Esophagus (tissue), 2 donors: ENCODE data around the gene ICE2. TPM values are rescaled to one million over a fixed set of nuclear protein-coding genes. Genes with fewer than 3 reads are reported as not detected.

Experiments
- H3K27ac ChIP-seq, 2 donors: one replicate each; pipeline ENCODE4 v1.5.1; 2013; ENCODE audit warnings: low read depth in 2 of 2, mild to moderate bottlenecking in 2 of 2, inconsistent platforms in 1 of 2, low read length in 1 of 2, moderate library complexity in 1 of 2
- H3K27me3 ChIP-seq, 2 donors: one replicate each; pipeline ENCODE4 v1.6.1; 2013; ENCODE audit warnings: low read length in 2 of 2, control low read depth in 1 of 2, mild to moderate bottlenecking in 1 of 2; ENCODE audit not compliant: insufficient read depth in 2 of 2, control insufficient read depth in 1 of 2
- H3K36me3 ChIP-seq, 2 donors: one replicate each; pipeline ENCODE4 v1.6.1; 2013; ENCODE audit warnings: low read length in 1 of 2; ENCODE audit not compliant: control insufficient read depth in 2 of 2, insufficient read depth in 2 of 2
- H3K4me1 ChIP-seq, 2 donors: one replicate each; pipeline ENCODE4 v1.6.1; 2013; ENCODE audit warnings: low read length in 1 of 2; ENCODE audit not compliant: control insufficient read depth in 2 of 2, insufficient read depth in 2 of 2
- H3K4me3 ChIP-seq, 2 donors: one replicate each; pipeline ENCODE4 v1.5.1; 2013; ENCODE audit warnings: low read length in 2 of 2, mild to moderate bottlenecking in 2 of 2, low read depth in 1 of 2, moderate library complexity in 1 of 2
- H3K9me3 ChIP-seq, 2 donors: one replicate each; pipeline ENCODE4 v1.6.1; 2013; ENCODE audit warnings: mild to moderate bottlenecking in 2 of 2, low read depth in 1 of 2, low read length in 1 of 2, moderate library complexity in 1 of 2; ENCODE audit not compliant: control insufficient read depth in 2 of 2, insufficient read depth in 1 of 2
- WGBS, 2 donors: extraction: QIAGEN DNeasy Blood & Tissue Kit; methylation state at CpG; one replicate each; pipeline ENCODE4 v1.1.7; 2013; 5-methylcytosine and 5-hydroxymethylcytosine counted together
- polyA plus RNA-seq, 2 donors: library from polyadenylated mRNA; stranded (reverse); fragments of 200-250 nt; gene quantifications; one replicate each; pipeline ENCODE4 v1.2.3, GENCODE V29; 2013
- donor health status: healthy with polysubstance abuse.
- donor health status: Bipolar disorder and iron deficiency.

ICE2 gene
- polyA plus RNA-seq, 2 donors: 8.9 to 9.0 TPM

GRCh38 chr15:60477916-60478565, 901 bp downstream of the ICE2 start:
- H3K27ac ChIP-seq: peak overlapping the region; percentile 86 to 100
- no peaks in the 10 kb centered on the region for H3K27me3 ChIP-seq
- H3K36me3 ChIP-seq: peaks cover 3 to 4% of the 10 kb centered on the region in 2 donors
- WGBS, 2 donors: 3 to 5% methylated on average over 9 of the region's 9 CpGs
- H3K9me3 ChIP-seq: no peaks in the 10 kb centered on the region
- no peaks in the 10 kb centered on the region for H3K4me1 ChIP-seq
- peak overlapping the region; percentile 90 to 93 for H3K4me3 ChIP-seq

DNA sequence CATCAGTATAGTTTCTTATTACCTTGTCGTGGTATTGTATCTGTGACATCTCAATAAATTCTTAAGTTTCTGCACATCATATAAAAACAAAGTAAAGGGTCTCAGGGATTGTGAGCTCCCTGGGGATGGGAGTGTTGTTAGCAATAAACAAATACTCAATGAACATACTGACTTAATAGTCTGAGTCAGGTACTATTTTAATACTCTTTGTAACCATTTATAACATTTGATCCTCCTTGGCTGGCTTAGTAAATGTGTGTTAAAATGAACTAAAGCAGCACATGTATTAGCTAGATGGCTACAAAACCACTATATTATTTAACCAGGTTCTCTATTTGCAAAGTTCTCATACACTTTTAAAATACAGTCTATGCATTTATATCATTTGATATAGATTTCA, 1.8 kb downstream of the ICE2 start:
- WGBS, 2 donors: 79 to 82% methylated on average over 1 of the region's 1 CpG
- Histone ChIP-seq H3K27ac (no peak overlapping the region), H3K27me3 (no peaks in the 10 kb centered on the region), H3K36me3 (peaks cover 6 to 7% of the 10 kb centered on the region in 2 donors), H3K4me1 (no peaks in the 10 kb centered on the region), H3K4me3 (no peak overlapping the region), H3K9me3 (no peaks in the 10 kb centered on the region)

DNA sequence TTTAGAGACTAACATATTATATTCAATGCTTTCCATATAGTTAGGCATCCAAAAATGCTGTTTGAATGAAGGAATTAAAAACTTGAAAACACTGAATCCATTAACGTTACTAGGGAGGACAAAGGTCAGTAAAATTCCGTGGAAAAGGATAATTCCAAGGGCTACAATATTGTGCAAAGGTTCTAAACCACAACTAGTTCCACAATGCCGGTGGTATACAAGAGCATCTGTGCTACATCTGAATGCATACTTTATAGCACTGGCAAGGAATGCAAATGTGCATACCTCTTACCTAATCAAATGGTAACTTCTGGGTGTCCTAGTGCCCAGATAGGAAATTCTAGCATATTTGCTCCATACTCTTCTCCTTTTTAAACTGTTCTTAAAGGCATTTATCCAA, 2.2 kb downstream of the ICE2 start:
- H3K27ac ChIP-seq: no peak overlapping the region
- H3K4me1 ChIP-seq: no peaks in the 10 kb centered on the region
- WGBS, 2 donors: 40 to 43% methylated on average over 3 of the region's 3 CpGs

GRCh38 chr15:60473135-60473534, 5.8 kb downstream of the ICE2 start:
- H3K27me3 ChIP-seq: no peaks in the 10 kb centered on the region
- H3K9me3 ChIP-seq: no peaks in the 10 kb centered on the region
- no peak overlapping the region for H3K4me3 ChIP-seq
- 98 to 99% methylated on average over 3 of the region's 3 CpGs for WGBS, 2 donors
- peaks cover 7 to 8% of the 10 kb centered on the region in 2 donors for H3K36me3 ChIP-seq
- no peaks in the 10 kb centered on the region for H3K4me1 ChIP-seq
- H3K27ac ChIP-seq: no peak overlapping the region

More for the DNA sequence above, 2.2 kb downstream of the ICE2 start:
- no peaks in the 10 kb centered on the region for H3K9me3 ChIP-seq
- H3K27me3 ChIP-seq: no peaks in the 10 kb centered on the region
- H3K4me3 ChIP-seq: no peak overlapping the region
- peaks cover 6 to 7% of the 10 kb centered on the region in 2 donors for H3K36me3 ChIP-seq

GRCh38 chr15:60471314-60471713, 7.6 kb downstream of the ICE2 start:
- H3K36me3 ChIP-seq: peaks cover 7 to 8% of the 10 kb centered on the region in 2 donors
- 83% methylated on average over 4 of the region's 4 CpGs for WGBS, 2 donors
- H3K9me3 ChIP-seq: no peaks in the 10 kb centered on the region
- H3K4me3 ChIP-seq: no peak overlapping the region
- no peaks in the 10 kb centered on the region for H3K27me3 ChIP-seq
- H3K27ac ChIP-seq: no peak overlapping the region
- H3K4me1 ChIP-seq: no peaks in the 10 kb centered on the region

GRCh38 chr15:60469893-60470641, 8.9 kb downstream of the ICE2 start:
- peaks cover 8 to 9% of the 10 kb centered on the region in 2 donors for H3K36me3 ChIP-seq
- H3K4me1 ChIP-seq: no peaks in the 10 kb centered on the region
- no peaks in the 10 kb centered on the region for H3K27me3 ChIP-seq
- no peaks in the 10 kb centered on the region for H3K9me3 ChIP-seq
- H3K4me3 ChIP-seq: no peak overlapping the region
- no peak overlapping the region for H3K27ac ChIP-seq

GRCh38 chr15:60464836-60465630, 13.9 kb downstream of the ICE2 start:
- Histone ChIP-seq H3K27me3 (no peaks in the 10 kb centered on the region), H3K27ac (no peak overlapping the region), H3K9me3 (no peaks in the 10 kb centered on the region), H3K4me1 (no peaks in the 10 kb centered on the region), H3K4me3 (no peak overlapping the region), H3K36me3 (peaks cover 2% of the 10 kb centered on the region in 2 donors)
- WGBS, 2 donors: 72 to 78% methylated on average over 7 of the region's 7 CpGs

DNA sequence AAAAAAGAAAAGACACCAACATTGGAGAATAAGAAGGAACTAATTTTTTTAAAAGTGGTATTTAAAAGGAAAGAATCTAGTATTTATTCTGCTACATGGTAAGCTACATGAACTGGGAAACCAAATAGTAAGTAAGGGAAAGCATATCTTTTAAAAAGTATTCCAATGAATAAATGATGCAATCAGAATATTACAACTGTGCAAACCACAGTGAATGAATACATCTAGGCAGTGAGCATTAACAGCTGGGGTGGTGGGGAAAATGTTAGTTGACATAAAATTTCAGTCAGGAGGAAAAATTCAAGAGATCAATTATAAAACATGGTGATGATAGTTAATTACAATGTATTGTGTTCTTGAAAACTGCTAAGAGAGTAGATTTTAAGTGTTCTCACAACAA, 16.9 kb downstream of the ICE2 start:
- no peak overlapping the region for H3K4me3 ChIP-seq
- H3K36me3 ChIP-seq: peaks cover 0 to 2% of the 10 kb centered on the region in 2 donors
- no peak overlapping the region for H3K27ac ChIP-seq
- no peaks in the 10 kb centered on the region for H3K27me3 ChIP-seq
- no peaks in the 10 kb centered on the region for H3K9me3 ChIP-seq
- H3K4me1 ChIP-seq: no peaks in the 10 kb centered on the region

GRCh38 chr15:60460931-60461330, 18.0 kb downstream of the ICE2 start:
- Histone ChIP-seq H3K27me3 (no peaks in the 10 kb centered on the region), H3K9me3 (no peaks in the 10 kb centered on the region), H3K27ac (no peak overlapping the region), H3K4me1 (no peaks in the 10 kb centered on the region), H3K4me3 (no peak overlapping the region), H3K36me3 (peaks cover 0 to 2% of the 10 kb centered on the region in 2 donors)
- 97% methylated on average over 4 of the region's 4 CpGs for WGBS, 2 donors
